HG02610 (cell line): ENCODE results near the gene TPRG1L.

ENCODE experiments used
- ATAC-seq: cut with Tn5 transposase; IDR thresholded peaks from one replicate; pipeline ENCODE4 v1.9.1; 2021; ENCODE audit warnings: mild to moderate bottlenecking, moderate library complexity; ENCODE audit not compliant: unreplicated experiment

TPRG1L gene

DNA sequence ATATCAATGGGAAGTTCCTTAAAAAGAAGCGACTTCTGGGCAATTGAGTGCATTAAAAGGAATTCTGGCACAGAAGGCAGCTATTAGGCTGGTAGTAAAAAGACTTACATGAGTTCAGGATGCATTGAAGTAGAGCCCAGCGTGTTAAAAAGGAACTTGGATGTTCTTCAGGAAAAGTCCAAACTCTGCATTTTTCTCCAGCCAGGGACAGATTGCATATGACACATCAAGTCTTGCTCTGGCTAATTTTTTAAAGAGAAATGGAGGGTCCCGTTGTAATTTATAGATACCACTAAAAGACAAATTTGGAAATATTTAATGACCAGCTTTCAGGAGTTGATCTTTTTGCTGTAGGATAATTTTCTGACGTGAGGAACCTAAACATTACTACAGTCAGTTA lies 1.2 kb downstream of the TPRG1L start:
- no peak for ATAC-seq

DNA sequence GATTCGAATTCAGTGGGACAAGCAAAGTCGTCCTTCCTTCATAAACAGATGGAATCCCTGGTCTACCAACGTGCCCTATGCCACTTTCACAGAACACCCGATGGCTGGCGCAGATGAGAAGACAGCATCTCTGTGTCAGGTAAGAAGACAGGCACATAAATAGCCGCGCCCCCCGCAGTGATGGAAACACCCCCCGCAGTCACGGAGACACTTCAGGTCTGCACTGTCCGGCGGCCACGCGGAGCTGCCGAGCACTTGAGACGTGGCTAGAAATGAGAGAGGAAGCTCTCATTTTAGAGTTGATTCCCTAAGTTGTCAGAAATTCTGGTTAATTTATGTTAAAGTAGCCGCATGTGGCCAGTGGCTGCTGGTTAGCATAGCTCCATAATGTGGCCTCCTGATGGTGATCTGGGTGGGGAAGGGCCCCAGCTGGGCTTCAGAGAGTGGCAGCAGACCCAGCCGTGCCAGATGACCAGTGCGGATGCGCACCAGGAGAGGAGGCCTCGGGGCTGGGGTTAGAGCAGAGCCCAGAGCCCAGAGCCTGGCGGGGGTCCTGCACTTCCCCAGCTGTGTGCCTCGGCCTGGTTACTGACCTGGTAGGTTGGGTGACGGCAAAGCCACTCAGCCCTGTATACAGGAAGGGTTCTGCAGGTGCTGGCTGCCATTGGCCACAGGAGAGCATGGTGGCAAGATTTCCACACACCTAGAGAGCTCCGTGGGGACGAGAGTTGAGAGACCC lies 2.9 kb downstream of the TPRG1L start:
- no peak for ATAC-seq

DNA sequence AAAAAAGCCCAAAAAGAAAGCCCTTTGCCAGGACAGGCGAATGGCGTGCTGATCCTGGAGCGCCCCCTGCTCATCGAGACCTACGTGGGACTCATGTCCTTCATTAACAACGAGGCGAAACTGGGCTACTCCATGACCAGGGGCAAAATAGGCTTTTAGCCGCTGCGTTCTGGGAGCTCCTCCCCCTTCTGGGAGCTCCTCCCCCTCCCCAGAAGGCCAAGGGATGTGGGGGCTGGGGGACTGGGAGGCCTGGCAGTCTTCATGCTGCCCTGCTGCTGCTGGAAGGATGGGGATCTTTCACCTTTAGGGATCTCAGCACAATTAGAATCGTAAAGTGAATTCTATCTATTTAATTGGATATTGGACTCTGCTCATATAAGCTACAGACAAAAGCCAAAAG lies 3.6 kb downstream of the TPRG1L start:
- no peak for ATAC-seq

DNA sequence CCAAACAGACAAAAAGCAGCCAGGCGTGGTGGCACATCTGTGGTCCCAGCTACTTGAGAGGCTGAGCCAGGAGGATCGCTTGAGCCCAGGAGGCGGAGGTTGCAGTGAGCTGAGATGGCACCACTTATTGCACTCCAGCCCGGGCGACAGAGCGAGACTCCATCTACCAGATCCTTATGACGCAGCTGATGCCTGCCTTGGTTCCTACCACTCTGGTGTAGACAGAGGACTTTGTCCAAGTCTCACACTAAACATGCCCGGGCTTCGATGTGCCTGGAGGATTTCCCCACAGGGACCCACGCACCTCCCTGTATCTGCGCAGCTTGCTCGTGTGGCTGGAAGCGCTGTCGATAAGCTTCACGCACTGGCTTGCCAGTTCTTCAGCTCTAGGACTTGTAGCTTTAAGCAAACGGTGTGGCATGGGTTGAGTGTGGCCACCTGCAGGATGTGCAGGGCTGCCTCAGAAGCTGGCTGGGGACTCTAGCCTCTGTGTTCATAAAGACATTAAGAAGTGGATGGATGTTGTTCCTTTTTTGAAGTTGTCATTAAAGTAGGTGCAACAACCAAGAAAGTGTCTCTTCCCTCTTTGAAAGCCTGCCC lies 4.8 kb downstream of the TPRG1L start:
- no peak for ATAC-seq

DNA sequence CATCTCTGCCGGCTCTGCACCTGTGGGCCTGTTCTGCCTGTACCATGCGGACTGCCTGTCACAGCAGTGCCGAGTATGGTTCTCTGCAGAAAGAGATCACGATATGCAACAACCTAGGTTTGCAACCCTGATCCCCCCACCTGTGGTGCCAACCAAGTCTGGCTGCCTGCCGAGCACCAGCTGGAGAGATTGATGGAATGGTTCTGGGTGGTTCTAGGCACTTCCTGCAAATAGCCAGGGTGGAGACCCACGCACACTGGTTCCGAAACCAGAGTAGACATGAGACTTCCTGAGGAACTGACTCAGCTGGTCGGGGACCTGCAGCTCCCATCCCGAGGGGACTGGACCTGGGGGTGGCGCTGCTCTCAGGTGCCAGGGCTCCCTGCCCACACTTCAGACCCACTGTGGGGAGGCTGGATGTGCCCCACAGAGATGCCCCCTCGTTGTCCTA lies 5.4 kb downstream of the TPRG1L start:
- ATAC-seq, result no peak

DNA sequence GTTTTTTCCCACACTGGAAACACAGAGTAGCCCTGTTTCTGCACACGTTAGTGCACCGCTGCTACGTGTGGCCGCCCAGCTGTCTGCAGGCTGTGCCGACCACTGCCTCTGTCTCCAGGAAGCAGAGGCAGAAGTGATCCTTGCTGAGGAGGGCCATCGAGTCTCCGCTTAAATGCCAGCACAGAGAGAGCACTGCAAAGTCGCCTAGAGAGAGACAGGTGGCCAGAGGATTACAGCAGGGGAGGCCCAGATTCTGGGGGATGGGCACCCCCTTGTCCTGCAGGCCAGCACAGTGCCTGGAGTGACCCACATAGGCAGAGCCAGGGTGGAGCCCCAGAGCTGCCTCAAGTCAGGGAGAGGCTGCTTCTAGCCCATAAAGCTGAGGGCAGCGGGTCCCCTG lies 6.1 kb downstream of the TPRG1L start:
- no peak for ATAC-seq

DNA sequence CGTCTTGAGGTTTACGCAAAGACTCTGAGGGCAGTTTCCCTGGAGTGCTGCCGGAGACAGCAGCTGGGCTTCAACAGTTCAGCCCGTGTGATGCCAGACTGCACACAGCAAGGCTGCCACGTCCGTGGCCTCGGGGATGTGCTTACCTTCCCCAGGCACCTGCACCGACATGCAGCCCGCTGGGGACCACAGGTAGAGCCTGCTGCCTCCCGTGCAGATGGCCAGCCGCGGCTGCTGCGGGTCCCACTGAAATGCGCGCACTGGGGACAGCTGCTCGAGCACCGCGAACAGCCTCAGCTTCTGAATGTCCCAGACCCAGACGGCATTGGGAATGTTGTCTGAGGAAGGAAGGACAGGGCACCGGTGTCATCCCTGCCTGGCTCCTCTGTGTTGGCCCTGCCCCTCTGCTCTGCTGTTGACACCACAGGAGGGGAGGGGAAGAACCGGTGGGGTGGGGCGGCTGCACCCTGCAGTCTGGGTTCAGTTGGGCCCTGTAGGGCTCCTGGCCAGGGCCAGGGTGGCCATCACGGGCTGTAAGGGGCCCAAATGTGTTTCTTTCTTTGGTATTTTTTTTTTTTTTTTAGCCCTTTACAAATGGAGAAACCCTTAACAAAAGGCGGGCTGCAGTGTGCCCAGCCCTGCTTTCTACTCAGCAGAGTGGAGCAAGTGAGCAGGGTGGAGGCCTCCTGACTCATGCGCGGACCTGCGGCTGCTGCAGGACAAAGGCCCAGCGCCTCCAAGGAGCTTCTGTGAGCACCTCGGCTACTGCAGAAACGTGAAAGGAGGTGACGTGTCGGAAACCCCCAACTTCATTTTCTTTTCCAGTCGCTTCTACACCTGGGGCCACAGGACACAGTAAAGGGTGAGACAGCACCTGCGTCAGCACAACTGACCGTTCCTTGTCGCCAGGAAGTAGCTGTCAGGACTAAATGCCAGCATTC lies 6.8 kb downstream of the TPRG1L start:
- no peak for ATAC-seq

DNA sequence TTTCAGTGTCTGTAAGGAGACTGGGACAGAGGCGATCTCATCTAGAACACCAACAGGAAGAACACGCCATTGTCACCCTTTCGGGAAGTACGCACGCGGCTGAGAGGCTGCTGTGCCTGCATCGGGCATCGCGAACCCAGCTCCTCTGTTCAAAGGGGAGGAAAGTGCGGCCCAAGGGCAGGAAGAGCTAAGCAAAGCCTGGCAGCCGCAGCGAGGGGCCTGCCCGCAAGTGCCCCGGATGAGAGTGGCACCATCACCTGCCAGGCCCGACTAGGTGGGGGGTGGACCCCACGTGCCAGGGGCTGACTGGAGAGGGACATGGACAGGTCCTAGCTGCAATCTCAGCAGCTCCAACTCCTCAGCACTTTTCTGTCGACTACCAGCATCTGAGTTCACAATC lies 7.5 kb downstream of the TPRG1L start:
- ATAC-seq, result no peak

DNA sequence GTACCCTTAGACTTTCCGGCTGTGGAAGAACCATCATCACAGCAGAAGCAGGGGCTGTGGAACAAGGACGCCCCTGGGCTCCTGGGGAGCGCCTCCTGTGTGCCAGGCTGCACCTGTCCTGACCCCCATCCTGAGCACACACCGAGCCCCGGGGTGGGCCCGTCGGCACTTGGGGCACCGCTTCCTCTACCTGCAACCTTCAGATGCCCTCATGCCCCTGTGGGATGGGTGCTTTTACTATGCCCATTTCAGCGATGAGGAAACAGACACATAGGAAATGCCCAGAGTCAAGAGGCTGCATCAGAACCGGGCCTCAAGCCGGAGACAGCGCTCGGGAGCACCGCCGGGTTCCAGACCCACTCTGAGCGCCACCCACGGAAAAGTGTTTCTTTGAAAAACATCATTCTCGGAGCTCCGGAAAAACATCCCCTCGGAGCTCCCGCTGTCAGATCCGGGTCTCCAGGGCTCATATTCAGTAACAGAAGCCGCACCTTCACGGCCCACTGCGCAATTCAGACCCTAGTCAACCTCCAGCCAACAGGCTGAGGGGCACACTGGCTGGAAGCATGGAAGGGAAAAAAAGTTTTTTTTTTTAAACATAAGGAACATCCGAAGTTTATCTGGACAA lies 8.0 kb downstream of the TPRG1L start:
- no peak for ATAC-seq

DNA sequence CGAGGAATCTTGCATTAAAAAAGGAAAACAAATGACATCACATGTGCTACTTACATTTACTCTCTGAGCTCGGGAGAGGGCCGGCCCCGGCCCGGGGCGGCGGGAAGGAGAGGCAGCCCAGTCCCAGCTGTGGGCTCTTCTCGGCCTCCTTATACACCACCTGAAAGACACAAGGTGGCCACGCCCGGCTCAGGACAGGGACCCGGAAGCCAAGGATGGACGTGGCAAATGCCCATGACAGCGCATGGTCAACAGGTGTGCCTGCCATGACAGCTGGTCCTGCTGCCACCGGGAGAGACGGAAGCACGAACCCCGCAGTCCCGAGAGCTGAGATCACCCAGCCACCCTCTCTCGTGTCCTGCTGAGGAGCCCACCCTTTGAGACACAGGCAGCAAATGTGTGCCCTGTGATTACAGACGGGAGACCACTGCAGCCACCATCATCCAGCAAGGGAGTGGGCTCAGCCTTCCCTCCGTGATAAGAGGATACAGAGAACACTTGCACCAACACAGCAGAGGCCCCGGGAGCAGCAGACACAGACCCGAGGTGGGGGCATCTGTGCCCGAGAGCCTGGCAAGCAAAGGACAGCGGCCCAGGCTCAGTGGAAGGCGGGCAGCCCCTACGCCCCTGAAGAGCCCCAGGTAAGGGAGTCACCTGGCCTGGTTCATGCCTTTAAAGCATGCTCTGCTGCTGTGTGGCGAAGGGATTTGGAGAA lies 8.7 kb downstream of the TPRG1L start:
- no peak for ATAC-seq

DNA sequence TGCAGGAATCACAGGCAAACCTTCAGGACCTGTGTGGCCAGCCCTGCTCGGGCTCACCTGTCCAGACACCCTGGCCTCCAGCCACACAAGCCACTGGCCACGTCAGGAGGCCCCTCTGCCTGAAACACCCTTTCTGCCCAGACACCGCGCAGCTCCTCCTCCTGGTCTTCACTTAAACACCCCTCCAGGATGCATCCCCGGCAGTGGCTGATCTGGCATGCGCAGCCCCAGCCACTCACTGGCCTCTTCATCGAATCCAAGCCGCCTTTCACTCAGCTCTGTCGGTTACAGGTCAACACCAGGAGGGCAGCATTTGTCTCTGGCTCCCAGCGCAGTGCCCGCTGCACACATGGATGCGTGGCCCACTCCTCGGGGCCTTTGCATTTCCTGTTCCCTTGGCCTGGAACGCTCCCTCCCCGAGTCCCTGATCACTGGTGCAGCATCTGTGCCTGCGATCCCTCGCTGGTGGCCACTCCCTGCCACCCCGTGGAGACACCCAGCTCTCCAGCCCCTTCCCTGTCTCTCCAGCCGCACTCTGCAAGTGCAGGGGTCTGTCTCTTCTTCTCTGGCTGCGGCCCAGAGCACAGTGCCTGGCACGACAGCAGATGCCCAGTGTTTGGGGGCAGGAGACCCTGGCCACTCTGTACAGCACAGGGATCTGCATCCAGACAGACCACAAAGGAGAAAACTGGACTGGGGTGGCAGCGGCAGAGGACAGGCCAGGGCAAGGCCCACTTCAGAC lies 9.4 kb downstream of the TPRG1L start:
- no peak for ATAC-seq

DNA sequence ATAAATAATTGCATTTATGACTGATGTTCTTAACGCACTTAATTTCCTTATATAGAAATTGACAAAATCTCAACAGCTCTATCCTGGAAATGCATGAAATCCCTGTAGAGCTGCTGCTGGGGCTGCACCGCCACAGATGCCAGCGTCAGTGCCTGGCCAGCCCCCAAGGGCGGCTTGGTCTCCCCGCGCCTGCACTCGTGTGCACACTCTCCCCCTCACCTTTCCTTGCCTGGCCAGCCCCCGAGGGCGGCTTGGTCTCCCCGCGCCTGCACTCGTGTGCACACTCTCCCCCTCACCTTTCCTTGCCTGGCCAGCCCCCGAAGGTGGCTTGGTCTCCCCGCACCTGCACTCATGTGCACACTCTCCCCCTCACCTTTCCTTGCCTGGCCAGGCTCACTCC lies 11.3 kb downstream of the TPRG1L start:
- no peak for ATAC-seq

DNA sequence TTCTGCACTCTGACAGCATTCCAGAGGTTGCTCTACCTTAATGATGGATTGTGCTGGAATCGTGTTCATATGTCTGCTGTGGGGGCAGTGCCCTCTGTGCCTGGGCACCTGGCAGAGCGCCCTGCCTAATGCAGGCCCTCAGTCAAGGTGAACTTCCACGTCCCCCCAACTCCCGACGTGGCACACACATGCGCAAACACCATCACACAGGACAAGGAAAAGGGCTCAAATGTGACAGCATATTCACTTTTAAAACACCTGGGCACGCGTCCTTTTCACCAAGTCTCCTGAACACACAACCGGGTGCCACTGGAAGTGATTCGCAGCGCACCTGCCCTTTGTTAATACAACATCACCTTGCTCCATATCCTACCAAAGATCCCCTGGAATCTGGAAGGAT lies 11.7 kb downstream of the TPRG1L start:
- no peak for ATAC-seq

DNA sequence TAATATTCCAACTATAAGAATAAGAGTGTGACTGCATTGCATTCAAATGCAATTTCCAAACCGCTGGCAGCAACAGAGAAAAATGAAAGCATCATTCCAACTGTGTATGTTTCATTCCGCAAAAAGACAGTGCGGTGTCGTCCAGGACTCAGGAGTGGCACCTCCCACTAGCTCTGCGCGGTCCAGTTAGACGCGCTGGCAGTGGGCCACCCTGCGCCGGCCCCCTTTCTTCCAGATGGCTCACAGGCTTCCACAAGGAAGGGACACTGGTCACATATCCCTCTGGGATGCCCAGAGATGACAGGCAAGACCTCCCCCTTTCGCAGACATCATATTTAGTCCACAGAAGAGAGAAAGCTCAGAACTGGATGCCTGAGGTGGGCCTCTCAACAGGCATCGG lies 13.2 kb downstream of the TPRG1L start:
- ATAC-seq, result no peak

DNA sequence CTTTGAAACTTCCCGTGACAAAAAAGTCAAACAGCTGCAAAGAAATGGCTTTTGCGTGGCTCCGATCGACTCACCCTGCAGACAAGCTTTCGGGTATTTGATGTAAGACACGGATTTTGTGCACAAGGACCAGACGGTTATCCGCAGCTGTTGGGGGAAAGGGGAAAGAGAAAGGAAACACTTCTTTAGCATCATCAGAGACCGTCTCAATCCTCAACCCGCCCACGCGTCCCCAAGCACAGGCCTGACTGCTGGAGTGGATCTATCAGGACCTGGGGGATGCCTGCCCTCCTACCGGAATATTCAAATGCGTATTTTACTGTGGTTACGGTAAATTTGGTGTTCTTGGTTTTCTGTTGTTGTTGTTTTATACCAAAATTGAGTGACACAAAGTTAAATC lies 13.9 kb downstream of the TPRG1L start:
- no peak for ATAC-seq

DNA sequence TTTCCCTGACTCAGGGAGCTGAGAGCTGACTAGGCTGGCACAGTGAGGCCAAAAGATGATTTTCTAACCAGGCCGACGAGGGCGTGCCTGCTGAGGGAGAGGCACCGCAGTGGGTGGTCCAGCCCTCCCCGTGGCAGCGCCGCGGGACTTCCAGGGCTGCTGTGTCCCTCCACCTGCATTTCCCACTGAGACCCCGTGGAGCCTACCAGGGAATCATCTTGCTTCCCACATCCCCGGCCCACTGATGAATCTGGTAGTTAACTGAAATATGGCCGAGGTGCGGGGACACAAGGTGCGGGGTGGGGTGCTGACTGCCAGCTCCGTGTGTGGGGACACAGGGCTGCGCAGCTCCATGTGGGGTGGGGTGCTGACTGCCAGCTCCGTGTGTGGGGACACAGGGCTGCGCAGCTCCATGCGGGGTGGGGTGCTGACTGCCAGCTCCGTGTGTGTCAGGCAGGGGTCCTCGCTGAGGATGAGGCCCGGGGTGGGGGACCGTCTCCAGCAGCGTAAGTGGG lies 14.6 kb downstream of the TPRG1L start:
- no peak for ATAC-seq

DNA sequence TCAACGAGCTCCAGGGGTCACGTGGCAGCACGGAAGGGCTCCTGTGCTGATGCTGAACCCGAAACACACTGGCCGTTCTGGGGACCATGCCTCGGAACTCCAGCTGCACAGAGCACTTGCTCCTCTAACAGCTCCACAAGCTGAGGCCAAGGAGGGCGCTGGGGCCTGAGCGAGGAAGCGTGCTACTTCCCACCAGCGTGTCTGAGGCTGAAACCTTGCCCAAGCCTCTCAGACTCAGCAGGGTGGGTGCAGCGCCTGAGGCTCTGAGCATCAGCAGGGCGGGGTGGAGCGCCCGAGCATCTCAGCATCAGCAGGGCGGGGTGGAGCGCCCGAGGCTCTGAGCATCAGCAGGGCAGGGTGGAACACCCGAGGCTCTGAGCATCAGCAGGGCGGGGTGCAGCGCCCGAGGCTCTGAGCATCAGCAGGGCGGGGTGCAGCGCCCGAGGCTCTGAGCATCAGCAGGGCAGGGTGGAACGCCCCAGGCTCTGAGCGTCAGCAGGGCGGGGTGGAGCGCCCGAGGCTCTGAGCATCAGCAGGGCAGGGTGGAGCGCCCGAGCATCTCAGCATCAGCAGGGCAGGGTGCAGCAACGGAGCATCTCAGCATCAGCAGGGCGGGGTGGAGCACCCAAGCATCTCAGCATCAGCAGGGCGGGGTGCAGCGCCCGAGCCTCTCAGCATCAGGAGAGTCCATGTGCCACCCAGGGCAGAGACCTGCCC lies 15.5 kb downstream of the TPRG1L start:
- ATAC-seq, result no peak

DNA sequence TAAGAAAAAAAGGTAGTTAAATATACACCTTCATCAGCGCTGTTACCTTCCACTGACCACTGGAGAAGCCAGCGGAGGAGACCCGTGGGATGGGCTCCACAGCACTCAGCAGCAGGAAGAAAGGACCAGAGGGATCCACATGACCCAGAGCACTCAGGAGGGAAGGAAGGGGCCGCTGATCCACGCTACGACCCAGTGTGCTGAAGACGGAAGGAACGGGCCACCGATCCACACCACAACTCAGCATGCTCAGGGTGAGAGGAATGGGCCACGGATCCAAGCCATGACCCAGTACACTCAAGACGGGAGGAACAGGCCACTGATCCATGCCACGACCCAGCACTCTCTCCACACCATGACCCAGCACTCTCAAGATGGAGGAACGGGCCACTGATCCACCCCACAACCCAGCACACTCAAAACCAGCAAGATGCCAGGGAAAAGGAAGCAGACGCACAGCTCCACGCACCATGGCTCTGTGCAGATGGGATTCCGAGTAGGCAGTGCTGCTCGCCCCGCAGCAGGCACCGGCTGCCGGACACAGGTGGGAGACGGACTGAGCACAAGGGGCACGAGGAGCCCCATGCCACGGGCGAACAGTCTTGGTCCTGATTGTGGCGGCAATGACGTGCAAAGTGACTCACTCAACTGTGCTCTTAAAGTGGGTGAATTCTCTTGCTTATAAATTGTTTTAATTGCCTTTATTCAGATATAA lies 16.4 kb downstream of the TPRG1L start:
- no peak for ATAC-seq
